Measurements from ENCODE around the gene ACAD11.

DNA sequence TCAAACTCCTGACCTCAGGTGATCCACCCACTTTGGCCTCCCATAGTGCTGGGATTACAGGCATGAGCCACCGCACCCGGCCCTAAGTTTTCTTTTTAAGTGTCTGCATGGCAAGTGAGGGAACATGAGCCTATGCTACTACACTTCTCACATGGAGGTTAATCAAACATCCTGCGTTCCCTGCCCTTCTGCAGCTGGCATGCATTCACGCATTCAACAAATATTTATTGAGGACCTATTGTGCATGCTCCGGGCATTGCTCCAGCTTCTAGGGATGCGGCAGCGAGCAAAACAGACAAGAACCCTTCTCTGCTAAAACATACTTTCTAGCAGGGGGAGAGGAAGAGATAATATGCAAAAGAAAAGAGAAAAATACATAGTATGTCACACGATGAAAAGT lies 105.2 kb downstream of the ACAD11 start:
- TF ChIP-seq POLR2AphosphoS5 (IDR thresholded peaks at IDR 0.05; ENCODE audit: low read depth, low read length) = no peak
- TF ChIP-seq, protein P1, sequence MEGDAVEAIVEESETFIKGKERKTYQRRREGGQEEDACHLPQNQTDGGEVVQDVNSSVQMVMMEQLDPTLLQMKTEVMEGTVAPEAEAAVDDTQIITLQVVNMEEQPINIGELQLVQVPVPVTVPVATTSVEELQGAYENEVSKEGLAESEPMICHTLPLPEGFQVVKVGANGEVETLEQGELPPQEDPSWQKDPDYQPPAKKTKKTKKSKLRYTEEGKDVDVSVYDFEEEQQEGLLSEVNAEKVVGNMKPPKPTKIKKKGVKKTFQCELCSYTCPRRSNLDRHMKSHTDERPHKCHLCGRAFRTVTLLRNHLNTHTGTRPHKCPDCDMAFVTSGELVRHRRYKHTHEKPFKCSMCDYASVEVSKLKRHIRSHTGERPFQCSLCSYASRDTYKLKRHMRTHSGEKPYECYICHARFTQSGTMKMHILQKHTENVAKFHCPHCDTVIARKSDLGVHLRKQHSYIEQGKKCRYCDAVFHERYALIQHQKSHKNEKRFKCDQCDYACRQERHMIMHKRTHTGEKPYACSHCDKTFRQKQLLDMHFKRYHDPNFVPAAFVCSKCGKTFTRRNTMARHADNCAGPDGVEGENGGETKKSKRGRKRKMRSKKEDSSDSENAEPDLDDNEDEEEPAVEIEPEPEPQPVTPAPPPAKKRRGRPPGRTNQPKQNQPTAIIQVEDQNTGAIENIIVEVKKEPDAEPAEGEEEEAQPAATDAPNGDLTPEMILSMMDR (IDR thresholded peaks at IDR 0.05) = no peak
